HG02884 (cell line): ENCODE results near the gene TSEN15.
A peak's percentile ranks its signal among the peaks of the same experiment; 100 is the strongest.
"Not testable (repeated sequence)": the region's sequence is repeated elsewhere in the genome, so short reads cannot be mapped to it uniquely, and the experiment has no call there.

Experiments
- ATAC-seq: cut with Tn5 transposase; IDR thresholded peaks from one replicate; pipeline ENCODE4 v1.9.1; 2021; ENCODE audit warnings: mild to moderate bottlenecking, moderate library complexity; ENCODE audit not compliant: unreplicated experiment

Gene TSEN15

GRCh38 chr1:184031092-184031408 lies 20.5 kb upstream of the TSEN15 start:
- no peak for ATAC-seq

- ATAC-seq = no peak
These were observed 20.0 kb upstream of the TSEN15 start for GRCh38 chr1:184031409-184032107.

DNA sequence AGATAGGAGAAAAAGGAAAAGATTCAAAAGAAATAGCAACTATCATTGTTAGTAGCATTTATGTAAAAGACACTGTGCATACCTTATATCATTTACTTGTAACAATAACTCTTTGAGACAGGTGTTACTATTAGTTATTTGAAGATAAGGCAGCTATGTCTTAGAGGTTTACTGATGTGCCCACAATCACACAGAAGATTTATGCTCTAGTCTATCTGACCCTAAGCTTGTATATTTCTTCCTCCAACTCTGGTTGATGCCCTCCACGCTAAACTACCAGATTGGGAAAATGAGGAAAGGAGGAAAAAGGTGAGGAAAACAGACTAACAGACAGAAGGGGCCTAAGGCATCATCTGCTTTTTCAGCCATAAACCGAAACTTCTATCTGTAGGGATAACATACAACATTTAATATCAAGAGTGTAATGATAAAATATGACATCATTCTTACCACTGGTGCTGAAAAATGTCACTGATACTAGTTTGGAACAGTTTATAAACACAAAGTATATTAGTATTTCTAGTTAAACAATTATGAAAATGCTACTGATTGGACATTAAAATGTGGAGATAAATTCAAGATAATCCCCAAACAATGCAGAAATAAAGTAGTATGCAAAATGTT lies 19.1 kb upstream of the TSEN15 start:
- no peak for ATAC-seq

GRCh38 chr1:184032930-184033418 lies 18.6 kb upstream of the TSEN15 start:
- no peak for ATAC-seq

DNA sequence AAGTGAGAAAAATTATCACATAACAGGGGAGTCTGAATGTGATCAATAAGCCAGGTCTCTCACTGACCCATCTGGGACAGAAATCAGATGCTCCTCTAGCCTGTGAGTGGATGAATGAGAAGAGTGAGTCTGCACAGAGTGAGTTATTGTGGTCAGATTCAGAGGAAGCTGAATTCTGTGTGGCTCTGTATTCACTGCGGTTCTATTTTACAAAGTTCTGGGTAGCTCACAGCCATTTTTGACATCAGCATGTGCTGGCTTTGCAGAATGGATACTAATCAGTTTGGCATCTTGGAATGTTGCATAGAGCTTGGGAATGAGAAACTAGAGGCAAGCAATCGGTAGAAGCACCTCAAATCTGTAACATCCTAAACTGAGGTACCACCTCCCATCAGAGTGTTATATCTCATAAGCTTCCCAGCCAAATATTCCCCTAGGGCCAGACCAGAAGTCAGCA lies 17.8 kb upstream of the TSEN15 start:
- ATAC-seq = no peak

DNA sequence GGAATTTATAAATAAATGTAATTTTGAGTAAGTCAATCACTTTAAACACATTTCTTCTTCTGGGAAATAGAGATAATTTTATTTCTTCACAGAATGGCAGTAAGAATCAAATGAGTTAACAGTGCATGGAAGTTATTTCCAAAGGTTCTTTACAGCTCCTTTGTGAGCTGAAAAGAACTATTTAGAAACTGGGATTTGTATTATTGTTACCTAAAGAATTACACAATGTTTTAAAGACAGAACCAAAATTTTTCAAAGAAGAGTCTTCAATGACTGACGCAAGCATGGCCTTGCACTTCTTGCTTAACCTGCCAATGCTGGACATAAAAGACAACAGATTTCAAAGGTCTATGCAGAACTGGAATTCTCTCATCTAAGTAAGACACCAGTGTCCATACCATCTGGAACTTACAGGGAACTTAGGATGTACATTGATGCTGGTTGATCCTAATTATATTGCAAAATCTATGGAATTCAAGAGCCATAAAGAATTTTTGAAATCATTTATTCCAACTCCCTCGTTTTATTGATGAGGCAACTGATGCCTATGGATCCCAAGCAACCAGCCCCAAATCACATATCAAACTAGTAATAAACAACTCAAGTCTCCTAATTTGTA lies 16.7 kb upstream of the TSEN15 start:
- ATAC-seq = no peak

- ATAC-seq = no peak
These were observed 15.6 kb upstream of the TSEN15 start for GRCh38 chr1:184035719-184036516.

DNA sequence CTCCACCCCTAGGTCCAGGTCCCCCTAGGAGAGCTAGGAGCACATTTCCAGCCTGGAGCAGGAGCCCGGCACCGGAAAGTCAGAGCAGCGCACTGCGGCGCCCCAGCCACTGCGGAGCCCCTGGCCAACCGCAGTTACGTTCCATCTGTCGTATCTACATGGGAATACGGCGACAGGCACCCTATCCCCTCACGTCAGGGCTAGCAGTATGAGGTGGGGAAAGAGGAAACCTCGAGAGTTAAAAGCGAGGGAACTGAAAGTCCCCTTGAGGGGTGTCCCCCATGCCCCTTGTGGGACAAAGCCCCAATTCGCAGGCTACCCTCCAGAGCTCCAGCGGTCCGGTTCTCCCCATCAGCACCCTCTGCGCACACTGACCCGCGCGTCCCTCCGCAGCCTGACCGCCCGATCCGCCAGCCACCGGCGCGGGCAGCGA lies 15.0 kb upstream of the TSEN15 start:
- ATAC-seq = peak; percentile 22

- no peak for ATAC-seq
These were observed 13.5 kb upstream of the TSEN15 start for GRCh38 chr1:184037849-184038591.

- no peak for ATAC-seq
These were observed 12.4 kb upstream of the TSEN15 start for GRCh38 chr1:184039126-184039525.

DNA sequence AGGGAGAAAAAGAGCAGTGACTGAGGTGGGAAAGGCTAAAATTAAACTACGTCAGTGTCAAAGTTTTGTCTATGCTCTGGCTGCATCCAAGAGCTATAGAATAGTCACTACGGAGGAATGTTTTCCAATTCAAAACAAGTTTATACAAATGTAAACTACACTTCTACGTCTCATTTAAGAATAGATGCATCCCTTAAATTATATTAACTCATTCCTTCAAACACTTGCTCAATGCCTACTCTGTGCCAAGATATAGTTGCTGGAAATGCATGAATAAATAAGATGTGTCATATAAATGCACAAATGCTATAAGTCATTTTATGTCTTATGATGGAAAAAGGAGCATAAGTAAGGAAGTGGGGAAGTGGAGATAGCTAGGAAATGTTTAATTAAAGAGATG lies 9.8 kb upstream of the TSEN15 start:
- ATAC-seq = no peak

GRCh38 chr1:184043315-184043714 lies 8.2 kb upstream of the TSEN15 start:
- ATAC-seq = not testable (repeated sequence)

GRCh38 chr1:184044603-184045376 lies 6.7 kb upstream of the TSEN15 start:
- ATAC-seq = no peak

GRCh38 chr1:184047541-184047940 lies 4.0 kb upstream of the TSEN15 start:
- ATAC-seq = not testable (repeated sequence)

DNA sequence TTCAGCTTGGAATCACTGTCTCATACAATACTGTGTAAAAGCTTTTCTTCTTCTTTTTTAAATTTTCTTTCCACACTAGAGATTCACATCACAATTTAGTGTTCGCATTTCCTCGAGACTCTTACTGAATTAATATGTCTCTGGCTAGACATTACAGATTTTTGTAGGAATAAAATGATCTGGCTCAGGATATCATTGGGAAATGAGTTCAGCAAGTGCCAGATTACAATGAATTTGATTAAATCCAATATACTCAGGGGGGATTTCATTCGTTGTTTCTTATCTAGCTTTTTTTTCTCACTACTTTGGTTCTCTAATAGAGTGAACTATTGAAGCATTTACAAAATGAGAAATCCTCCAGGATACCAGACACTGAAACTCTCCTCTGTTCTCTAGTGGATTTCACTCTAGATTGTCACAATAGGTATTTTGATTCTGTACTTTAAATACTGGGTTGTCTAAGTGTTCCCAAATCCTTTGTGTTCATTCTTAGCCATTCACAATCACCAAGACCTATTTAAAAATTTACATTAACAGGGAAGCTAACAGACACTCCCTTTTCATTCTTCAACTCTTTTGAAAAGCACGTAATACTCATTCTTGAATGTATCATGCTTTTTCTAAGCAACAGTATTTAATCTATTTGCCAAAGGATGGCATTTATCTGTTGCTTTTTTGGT lies 2.8 kb upstream of the TSEN15 start:
- ATAC-seq = no peak

DNA sequence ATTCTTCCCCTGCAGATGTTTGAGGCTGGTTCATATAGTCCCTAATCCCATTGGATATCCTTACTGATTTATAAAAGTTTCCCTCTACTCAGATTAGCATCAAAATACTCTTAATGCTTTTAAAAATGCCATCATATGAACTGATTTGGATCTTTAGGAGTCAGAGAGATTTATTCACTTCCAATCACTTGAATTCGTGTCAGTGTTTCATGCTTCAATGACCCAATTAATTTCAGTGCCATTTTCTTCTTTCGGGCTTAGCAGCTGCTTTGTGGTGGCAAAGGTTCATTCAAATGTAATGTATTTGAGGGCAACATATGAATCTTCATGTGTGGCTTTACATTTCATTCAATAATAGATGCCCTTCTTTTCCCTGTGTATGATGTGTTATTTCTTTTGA lies 2.2 kb upstream of the TSEN15 start:
- ATAC-seq = no peak

DNA sequence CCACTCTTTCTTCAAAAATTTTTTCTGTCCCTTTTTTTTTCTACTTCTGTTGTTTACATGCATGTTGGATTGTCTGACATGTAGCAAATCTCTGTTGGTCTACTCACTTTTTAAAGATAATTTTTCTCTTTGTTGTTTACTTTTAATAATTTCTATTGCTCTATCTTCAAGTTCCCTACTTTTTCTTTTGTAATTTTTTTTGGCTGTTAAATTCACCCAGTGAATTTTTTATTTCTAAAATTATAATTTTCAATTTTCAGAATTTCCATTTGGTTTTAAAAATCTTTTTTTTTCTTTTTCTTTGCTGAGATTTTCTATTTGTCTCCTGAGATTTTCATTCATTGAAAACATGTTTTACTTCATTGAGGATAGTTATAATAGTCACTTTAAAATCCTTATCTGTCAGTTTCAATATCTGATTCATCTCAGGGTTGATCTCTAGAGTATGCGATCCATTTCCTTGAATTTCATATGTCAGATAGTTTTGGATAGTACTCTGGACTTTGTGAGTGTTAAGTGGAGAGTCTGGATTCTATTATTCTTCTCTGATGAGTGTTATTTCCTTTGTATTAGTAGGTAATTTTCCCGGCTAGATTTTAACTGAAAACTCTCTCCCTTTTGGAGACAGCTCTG lies 1.6 kb upstream of the TSEN15 start:
- ATAC-seq = no peak

- no peak for ATAC-seq
These were observed 894 bp upstream of the TSEN15 start for GRCh38 chr1:184050636-184051035.

- ATAC-seq = no peak
These were observed 419 bp upstream of the TSEN15 start for GRCh38 chr1:184051138-184051484.
